ENCODE measurements around the gene MTOR.

MTOR gene

DNA sequence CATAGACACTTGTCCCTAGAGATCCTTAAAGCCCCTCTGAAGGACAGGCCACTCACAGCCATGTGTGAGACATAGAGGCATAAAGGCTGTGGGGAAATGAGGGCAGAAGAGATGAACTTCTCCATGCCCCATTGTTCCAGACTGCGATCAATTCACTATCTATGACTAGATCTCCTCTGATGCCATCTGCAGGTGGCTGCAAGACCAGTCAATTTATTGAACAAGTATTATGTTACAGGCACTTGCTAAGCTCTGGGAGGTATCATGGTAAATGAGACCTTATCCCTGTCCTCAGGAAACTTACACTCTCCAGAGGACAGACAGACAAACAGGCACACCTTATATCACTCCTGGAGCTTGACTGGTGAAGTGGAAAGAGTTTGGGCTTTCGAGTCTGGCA is 33.6 kb upstream of the MTOR start:
- TF ChIP-seq POU2F2 (IDR thresholded peaks at IDR 0.05; ENCODE audit: low read depth, low read length) (no peak), TAF1 (IDR thresholded peaks at IDR 0.05; ENCODE audit: low read depth, low read length) (no peak), POLR2A (IDR thresholded peaks at IDR 0.05; ENCODE audit: low read depth, low read length) (no peak), PAX5 (IDR thresholded peaks at IDR 0.05; ENCODE audit: insufficient read depth, low read length, severe bottlenecking) (no peak), POLR2AphosphoS5 (IDR thresholded peaks at IDR 0.05; ENCODE audit: low read depth, low read length) (no peak), SPI1 (IDR thresholded peaks at IDR 0.05; ENCODE audit: low read depth, low read length) (no peak)
- DNase-seq (ENCODE audit: insufficient read length, low spot score) (no peak), FAIRE-seq (no peak)

DNA sequence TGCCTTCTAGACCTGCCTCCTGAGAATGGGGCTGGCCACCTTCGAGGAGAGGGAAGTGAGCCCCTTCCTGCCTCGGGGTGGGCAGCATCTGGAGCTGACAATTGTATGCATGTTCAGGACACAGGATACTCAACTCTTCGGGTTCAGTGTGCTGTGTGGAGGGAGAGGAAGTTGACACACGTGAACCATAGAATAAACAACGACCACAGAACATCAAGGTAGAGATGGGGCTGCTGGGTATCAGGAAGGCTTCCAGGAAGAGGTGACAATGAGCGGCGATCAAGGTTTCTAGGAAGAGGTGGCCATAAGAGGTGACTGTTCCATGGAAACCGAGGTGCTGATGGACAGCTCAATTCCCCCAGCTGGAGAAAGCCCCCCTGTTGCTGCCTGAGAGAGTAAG is 32.6 kb upstream of the MTOR start:
- no peak for FAIRE-seq
- DNase-seq (ENCODE audit: insufficient read length, low spot score), result no peak
- no peak for TF ChIP-seq POLR2A (IDR thresholded peaks at IDR 0.05; ENCODE audit: low read depth, low read length)
- TF ChIP-seq POLR2AphosphoS5 (IDR thresholded peaks at IDR 0.05; ENCODE audit: low read depth, low read length), result no peak
- TF ChIP-seq POU2F2 (IDR thresholded peaks at IDR 0.05; ENCODE audit: low read depth, low read length), result no peak
- no peak for TF ChIP-seq SPI1 (IDR thresholded peaks at IDR 0.05; ENCODE audit: low read depth, low read length)
- no peak for TF ChIP-seq TAF1 (IDR thresholded peaks at IDR 0.05; ENCODE audit: low read depth, low read length)
- no peak for TF ChIP-seq PAX5 (IDR thresholded peaks at IDR 0.05; ENCODE audit: insufficient read depth, low read length, severe bottlenecking)

GRCh38 chr1:11293856-11294255 is 31.5 kb upstream of the MTOR start:
- TF ChIP-seq POU2F2 (IDR thresholded peaks at IDR 0.05; ENCODE audit: low read depth, low read length) (no peak), PAX5 (IDR thresholded peaks at IDR 0.05; ENCODE audit: insufficient read depth, low read length, severe bottlenecking) (no peak)
- no peak for FAIRE-seq
- DNase-seq (ENCODE audit: insufficient read length, low spot score), result no peak

DNA sequence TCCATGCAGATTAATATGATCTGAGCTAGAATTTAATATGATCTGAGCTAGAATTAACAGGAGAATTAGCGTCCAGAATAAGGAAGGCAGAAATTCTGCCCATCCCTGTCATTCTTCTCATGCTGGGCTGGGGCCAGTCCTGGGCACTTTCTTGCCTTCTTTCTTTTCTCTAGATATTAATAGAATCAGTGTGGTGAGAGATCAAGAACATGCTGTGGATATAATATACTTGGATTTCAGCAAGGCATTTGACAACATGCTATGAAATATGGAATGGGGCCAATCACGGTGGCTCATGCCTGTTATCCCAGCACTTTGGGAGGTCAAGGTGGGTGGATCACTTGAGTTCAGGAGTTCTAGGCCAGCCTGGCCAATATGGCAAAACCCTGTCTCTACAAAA is 28.7 kb upstream of the MTOR start:
- FAIRE-seq (no peak), DNase-seq (ENCODE audit: insufficient read length, low spot score) (no peak)
- TF ChIP-seq POU2F2 (IDR thresholded peaks at IDR 0.05; ENCODE audit: low read depth, low read length), result no peak
- TF ChIP-seq TAF1 (IDR thresholded peaks at IDR 0.05; ENCODE audit: low read depth, low read length), result no peak
- TF ChIP-seq POLR2A (IDR thresholded peaks at IDR 0.05; ENCODE audit: low read depth, low read length), result no peak
- no peak for TF ChIP-seq SPI1 (IDR thresholded peaks at IDR 0.05; ENCODE audit: low read depth, low read length)
- no peak for TF ChIP-seq POLR2AphosphoS5 (IDR thresholded peaks at IDR 0.05; ENCODE audit: low read depth, low read length)
- TF ChIP-seq PAX5 (IDR thresholded peaks at IDR 0.05; ENCODE audit: insufficient read depth, low read length, severe bottlenecking), result no peak

DNA sequence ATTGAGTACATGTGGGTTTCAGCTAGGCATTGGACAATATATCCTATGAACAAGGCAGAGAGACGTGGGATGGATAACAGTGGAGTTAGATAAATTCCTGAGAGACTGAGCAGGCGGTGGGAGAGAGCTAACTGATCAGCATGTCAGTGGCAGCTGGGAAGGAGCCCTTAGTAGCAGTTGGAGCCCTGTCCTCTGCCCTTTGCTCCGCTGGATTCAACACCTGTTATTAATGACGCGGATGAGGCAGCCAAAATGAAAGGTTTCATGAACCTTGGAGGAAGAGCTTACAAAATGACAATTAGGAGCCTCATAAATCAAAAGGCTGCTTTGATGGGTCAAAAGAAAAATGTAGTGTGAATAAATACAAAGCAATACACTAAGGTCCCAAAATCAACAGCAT is 26.7 kb upstream of the MTOR start:
- TF ChIP-seq PAX5 (IDR thresholded peaks at IDR 0.05; ENCODE audit: insufficient read depth, low read length, severe bottlenecking), result no peak
- no peak for TF ChIP-seq TAF1 (IDR thresholded peaks at IDR 0.05; ENCODE audit: low read depth, low read length)
- TF ChIP-seq POLR2AphosphoS5 (IDR thresholded peaks at IDR 0.05; ENCODE audit: low read depth, low read length), result no peak
- no peak for TF ChIP-seq POLR2A (IDR thresholded peaks at IDR 0.05; ENCODE audit: low read depth, low read length)
- no peak for TF ChIP-seq SPI1 (IDR thresholded peaks at IDR 0.05; ENCODE audit: low read depth, low read length)
- no peak for TF ChIP-seq POU2F2 (IDR thresholded peaks at IDR 0.05; ENCODE audit: low read depth, low read length)
- FAIRE-seq (no peak), DNase-seq (ENCODE audit: insufficient read length, low spot score) (no peak)

- TF ChIP-seq PAX5 (IDR thresholded peaks at IDR 0.05; ENCODE audit: insufficient read depth, low read length, severe bottlenecking) (no peak), POU2F2 (IDR thresholded peaks at IDR 0.05; ENCODE audit: low read depth, low read length) (no peak), SPI1 (IDR thresholded peaks at IDR 0.05; ENCODE audit: low read depth, low read length) (no peak), TAF1 (IDR thresholded peaks at IDR 0.05; ENCODE audit: low read depth, low read length) (no peak), POLR2AphosphoS5 (IDR thresholded peaks at IDR 0.05; ENCODE audit: low read depth, low read length) (no peak), POLR2A (IDR thresholded peaks at IDR 0.05; ENCODE audit: low read depth, low read length) (no peak)
- FAIRE-seq (no peak), DNase-seq (ENCODE audit: insufficient read length, low spot score) (no peak)
These were observed 24.5 kb upstream of the MTOR start for GRCh38 chr1:11286735-11287410.

DNA sequence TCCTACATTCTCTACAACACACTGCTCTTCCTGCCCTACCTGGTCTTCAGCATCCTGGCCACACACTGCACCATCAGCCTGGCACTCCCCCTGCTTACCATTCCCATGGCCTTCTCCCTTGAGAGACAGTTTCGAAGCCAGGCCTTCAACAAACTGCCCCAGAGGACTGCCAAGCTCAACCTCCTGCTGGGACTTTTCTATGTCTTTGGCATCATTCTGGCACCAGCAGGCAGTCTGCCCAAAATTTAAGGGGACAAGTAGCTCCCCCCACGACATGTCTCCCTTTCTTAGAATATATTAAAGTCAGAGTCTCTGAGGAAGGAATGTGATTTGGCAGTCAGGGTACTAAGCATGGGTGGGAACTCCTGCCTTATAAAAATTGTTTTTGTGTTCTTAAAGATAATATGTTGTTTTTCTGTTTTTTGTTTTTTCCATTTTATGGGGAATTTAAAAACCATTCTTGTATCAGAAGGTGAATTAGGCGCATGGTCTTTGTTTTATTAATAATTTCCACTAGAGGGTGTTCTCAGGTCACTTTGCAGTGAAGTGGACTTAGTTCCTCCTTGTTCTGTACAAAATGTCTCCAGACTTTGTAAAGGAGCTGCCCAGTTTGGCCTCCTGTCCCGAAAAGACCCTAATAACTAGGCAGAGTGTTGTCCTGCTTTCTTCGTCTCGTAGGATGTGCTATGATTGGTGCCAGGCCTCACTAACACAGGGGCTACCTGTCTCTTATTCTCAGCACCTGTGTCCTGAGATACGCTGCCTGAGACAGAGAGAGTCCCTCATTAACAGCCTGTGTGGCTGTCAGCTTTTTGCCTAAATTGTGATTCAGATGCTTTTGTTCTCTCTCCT is 23.8 kb upstream of the MTOR start:
- FAIRE-seq (no peak), DNase-seq (ENCODE audit: insufficient read length, low spot score) (no peak)
- TF ChIP-seq TAF1 (IDR thresholded peaks at IDR 0.05; ENCODE audit: low read depth, low read length) (no peak), POLR2A (IDR thresholded peaks at IDR 0.05; ENCODE audit: low read depth, low read length) (no peak), POU2F2 (IDR thresholded peaks at IDR 0.05; ENCODE audit: low read depth, low read length) (no peak), PAX5 (IDR thresholded peaks at IDR 0.05; ENCODE audit: insufficient read depth, low read length, severe bottlenecking) (no peak), POLR2AphosphoS5 (IDR thresholded peaks at IDR 0.05; ENCODE audit: low read depth, low read length) (no peak), SPI1 (IDR thresholded peaks at IDR 0.05; ENCODE audit: low read depth, low read length) (no peak)

DNA sequence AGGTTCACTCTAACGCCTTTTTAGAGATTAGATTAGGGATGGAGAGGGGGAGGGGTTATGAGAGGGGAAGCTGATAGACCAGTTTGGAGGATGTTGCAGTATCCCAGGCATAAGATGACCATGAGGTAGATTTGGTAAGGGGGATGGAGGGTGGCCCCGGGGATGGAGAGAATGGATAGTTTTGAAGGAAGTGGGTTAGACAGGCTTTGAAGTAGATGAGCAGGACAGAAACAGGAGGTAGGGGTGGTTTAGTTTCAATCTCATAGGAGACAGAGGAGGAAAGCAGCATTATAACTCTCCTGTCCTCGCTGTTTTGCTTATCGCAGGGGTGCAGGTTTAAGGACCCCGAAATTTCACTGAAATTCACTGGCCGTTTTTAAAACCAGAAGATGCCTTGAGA is 22.4 kb upstream of the MTOR start:
- no peak for TF ChIP-seq SPI1 (IDR thresholded peaks at IDR 0.05; ENCODE audit: low read depth, low read length)
- TF ChIP-seq TAF1 (IDR thresholded peaks at IDR 0.05; ENCODE audit: low read depth, low read length), result no peak
- DNase-seq (ENCODE audit: insufficient read length, low spot score) (no peak), FAIRE-seq (no peak)

GRCh38 chr1:11283151-11283550 is 20.8 kb upstream of the MTOR start:
- DNase-seq (ENCODE audit: insufficient read length, low spot score), result no peak
- TF ChIP-seq TAF1 (IDR thresholded peaks at IDR 0.05; ENCODE audit: low read depth, low read length), result no peak
- TF ChIP-seq SPI1 (IDR thresholded peaks at IDR 0.05; ENCODE audit: low read depth, low read length), result no peak
- TF ChIP-seq POLR2AphosphoS5 (IDR thresholded peaks at IDR 0.05; ENCODE audit: low read depth, low read length), result no peak
- TF ChIP-seq POU2F2 (IDR thresholded peaks at IDR 0.05; ENCODE audit: low read depth, low read length), result no peak
- TF ChIP-seq PAX5 (IDR thresholded peaks at IDR 0.05; ENCODE audit: insufficient read depth, low read length, severe bottlenecking), result no peak
- TF ChIP-seq POLR2A (IDR thresholded peaks at IDR 0.05; ENCODE audit: low read depth, low read length), result no peak
- FAIRE-seq, result no peak
